ENCODE results near the gene HERC5.

- TF ChIP-seq EP300 (IDR thresholded peaks at IDR 0.05), result no peak
- no peak for TF ChIP-seq CTCF (IDR thresholded peaks at IDR 0.05)
These were observed 57.9 kb downstream of the HERC5 start for GRCh38 chr4:88514557-88515511.
